Caki2 (cell line): ENCODE results near the gene CDC42EP5. TPM values are rescaled to one million over a fixed set of nuclear protein-coding genes. Genes with fewer than 3 reads are reported as not detected.
"Not testable (repeated sequence)": the region's sequence is repeated elsewhere in the genome, so short reads cannot be mapped to it uniquely, and the experiment has no call there.

Experiments used
- DNase-seq: peaks from one replicate; pipeline ENCODE4 v3.0.0-alpha.2; 2015; ENCODE audit warnings: low read depth
- in situ Hi-C: cut with HindIII; loops from 2 replicates; pipeline ENCODE4 v1.10.0; 2016; ENCODE audit warnings: low sequenced_read_pairs, low pct_unique_long_range_greater_than_20kb, mixed read lengths
- total RNA-seq: library from RNA; depleted of rRNA; stranded (reverse); fragments of >200 nt; shearing (Covaris generic); gene quantifications from 2 replicates; pipeline ENCODE4 v1.2.3, GENCODE V29; 2014; ENCODE audit warnings: low replicate concordance; rRNA removed

Gene CDC42EP5
- 0.93 TPM in 1 of 2 replicates, not detected in the other for total RNA-seq

DNA sequence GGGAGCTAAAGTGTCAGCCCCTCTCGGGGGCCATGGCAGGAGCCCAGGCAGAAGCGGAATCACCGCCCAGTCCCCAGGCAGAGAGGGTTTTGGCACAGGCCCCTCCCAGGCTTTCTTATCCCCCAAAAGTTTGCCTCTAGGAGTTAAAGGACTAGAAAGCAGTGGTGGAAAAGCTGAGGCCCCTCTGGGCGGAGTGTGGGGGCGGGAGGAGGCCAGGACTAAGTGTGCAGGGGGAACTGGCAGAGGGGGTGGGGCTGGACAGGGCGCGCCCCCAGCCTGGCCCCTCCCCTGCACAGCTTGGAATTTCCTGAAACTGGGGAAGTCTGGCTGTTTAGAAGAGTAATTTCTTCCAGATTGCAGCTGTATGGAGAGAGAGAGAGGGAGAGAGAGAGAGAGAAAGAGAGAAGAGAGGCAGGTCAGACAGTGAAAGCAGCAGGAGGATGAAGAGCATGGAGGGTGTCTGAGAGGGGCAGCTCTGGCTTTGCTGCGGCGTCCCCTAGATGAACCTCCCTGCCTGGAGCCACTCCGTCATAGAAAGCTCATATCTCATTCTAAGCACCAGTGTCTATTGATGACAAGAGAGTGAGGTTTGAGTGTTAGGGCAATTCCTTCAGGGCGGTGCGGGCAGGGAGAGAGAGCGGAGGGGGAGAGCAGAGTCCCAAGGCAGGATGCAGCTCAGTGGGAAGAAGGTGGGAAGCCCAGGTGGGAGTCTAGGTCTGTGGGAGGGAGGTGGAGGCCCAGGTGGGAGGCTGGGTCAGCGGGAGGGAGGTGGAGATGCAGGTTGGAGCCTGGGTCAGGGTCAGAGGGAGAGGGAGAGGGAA, at the start of gene CDC42EP5:
TSS of gene CDC42EP5 (minus strand) at position 226 of the 821 bp plus-strand sequence. CDS start 7,749 bp downstream, outside the sequence.
- DNase-seq, result no peak
- in situ Hi-C loops, result no loop called here

GRCh38 chr19:54521860-54522513, 48.9 kb upstream of the CDC42EP5 start:
- no peak for DNase-seq
- in situ Hi-C loops, result no loop called here

DNA sequence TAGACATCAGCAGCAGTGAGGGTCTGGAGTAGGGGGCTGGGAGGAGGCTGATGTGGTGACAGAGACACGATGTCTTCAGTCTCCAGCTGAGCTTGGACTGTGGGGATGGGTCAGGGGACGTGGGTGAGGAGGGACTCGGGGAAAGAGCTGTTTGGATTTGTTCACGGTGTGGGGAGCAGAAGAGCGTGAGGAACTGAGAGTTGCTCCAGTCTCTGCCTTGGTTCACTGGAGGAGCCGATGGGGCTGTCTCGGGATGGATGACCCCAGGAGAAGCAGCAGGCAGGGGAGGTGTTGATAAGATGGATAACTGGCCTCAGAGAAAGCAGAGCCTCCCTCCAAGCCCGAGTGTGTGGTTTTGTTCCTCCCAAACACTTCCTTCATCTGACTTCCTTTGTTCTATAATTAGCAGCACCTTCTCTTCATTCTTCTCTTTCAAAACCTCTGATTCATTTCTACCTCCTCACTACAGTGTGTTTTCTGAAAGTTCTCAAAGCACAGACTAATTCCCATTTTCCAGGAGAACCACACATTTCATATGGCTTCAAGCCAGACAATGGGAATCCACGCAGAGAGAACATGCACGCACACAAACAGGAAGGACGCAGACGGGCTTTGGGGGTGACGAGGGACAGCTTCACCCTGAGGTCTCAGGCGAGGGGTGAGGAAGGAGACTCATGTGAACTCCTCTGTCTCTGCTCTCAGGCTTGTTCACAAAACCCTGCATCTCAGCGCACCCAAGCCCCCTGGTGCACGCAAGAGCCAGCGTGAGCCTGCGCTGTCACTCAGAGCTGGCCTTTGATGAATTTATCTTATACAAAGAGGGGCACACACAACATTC, 48.1 kb upstream of the CDC42EP5 start:
- DNase-seq, result no peak
- in situ Hi-C loops, result no loop called here

DNA sequence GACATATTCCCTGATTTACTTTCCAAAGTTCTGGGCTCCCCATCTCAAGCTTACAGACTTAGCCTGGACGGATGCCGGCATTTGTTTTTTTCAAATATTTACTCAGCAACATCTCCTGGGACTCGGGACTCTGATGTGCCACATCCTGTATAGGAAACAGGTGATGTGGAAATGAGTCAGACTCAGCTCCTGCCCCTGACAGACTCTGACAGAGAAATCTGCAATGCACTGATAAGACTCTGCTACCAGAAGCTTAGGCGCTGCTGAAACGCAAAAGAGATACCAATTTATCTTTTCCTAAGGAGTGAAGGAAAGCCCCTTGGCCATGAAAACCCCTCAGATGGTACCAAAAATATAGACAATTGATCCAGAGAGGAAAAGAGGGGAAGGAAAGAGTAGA, 45.7 kb upstream of the CDC42EP5 start:
- DNase-seq, result no peak
- in situ Hi-C loops, result no loop called here

GRCh38 chr19:54517483-54517882, 44.4 kb upstream of the CDC42EP5 start:
- in situ Hi-C loops, result no loop called here
- DNase-seq, result peak; percentile 73

GRCh38 chr19:54515156-54515555, 42.1 kb upstream of the CDC42EP5 start:
- DNase-seq, result no peak
- in situ Hi-C loops, result no loop called here

DNA sequence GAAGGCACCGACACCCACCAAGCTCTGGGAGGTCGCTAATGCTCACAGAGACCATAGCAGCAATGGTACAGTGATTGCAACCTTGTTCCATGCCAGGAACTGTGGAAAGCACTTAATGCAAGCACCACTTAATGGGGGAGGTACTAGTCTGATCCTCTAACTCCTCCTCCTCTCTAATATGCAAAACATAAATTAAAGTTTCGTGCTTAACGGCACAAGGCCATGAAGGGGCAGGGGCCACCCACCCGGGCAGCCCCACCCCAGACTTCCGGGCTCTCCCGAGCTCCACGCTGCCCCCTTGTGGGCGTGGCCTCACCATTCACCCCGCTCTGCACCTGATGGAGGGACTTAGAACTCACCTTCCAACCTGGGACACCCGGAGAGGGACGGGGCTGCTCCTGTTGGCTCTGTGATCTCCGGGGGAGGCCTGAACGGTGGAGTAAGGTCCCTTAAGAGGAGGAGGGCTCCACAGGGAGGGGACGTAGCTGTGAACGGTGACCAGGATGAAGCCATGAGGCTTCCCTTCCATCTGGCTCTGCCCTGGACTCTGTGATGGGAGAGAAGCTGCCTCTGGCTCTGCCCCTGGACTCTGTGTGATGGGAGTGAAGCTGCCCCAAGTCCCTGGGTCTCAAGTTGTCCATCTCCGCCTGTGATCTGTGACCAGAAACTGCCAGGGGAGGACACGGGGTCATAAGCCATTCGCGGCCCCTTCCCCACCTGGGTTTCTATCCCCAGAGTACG, 36.3 kb upstream of the CDC42EP5 start:
- in situ Hi-C loops, DNase-seq: not testable (repeated sequence)

DNA sequence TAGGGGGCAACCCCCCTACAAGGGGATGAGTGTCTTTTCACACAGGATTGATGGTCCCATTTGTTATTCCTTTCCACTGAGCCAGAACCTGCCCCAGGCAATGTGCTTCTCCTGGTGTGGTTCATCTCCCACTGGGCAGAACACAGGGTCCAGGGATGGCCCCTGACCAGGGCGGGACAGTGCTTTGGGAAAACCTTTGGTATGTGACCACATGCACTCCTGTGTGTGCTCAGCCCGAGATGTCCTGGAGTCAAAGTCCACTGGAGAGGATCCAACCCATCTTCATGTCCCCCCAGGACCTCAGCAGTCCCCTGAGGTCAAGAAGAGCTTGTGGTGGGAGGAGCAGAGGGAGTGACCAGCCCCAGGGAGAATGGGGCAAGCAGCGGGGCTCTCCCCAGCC, 35.4 kb upstream of the CDC42EP5 start:
- DNase-seq, in situ Hi-C loops: not testable (repeated sequence)

- no peak for DNase-seq
- in situ Hi-C loops, result no loop called here
These were observed 34.7 kb upstream of the CDC42EP5 start for GRCh38 chr19:54507824-54508223.

GRCh38 chr19:54507038-54507717, 34.1 kb upstream of the CDC42EP5 start:
- in situ Hi-C loops, DNase-seq: not testable (repeated sequence)

DNA sequence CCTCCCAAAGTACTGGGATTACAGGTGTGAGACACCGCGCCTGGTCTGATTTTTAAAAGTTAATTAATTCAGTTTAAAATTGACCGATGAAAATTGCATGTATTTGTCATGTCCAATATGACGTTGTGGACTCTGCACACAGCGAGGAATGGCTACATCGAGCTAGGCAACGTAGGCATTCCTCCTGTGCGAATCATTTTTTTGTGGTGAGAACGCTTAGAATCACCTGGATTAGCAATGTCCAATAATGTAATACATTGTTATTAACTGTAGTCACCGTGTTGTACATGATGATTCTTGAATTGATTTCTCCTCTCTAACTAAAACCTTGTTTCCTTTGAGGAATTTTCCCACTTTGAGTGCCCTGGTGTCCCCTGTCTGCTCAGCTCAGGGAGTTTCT, 33.0 kb upstream of the CDC42EP5 start:
- DNase-seq, result no peak
- in situ Hi-C loops, result no loop called here

DNA sequence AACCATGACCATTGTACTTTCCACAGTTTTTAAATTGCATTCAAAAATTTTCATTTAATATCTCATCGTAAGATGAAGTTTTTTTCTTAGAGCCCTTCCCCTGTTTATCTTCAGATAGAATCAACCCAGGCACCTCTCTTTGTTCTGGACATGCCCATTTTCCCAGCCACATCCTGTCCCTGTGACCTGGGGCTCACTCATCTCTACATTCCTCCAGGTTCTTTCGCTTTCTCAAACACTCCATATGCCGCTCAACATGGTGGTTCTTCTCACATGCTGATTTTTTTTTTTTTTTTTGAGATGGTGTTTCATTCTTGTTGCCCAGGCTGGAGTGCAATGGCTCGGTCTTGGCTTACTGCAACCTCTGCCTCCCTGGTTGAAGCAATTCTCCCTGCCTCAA, 32.4 kb upstream of the CDC42EP5 start:
- in situ Hi-C loops, DNase-seq: not testable (repeated sequence)

DNA sequence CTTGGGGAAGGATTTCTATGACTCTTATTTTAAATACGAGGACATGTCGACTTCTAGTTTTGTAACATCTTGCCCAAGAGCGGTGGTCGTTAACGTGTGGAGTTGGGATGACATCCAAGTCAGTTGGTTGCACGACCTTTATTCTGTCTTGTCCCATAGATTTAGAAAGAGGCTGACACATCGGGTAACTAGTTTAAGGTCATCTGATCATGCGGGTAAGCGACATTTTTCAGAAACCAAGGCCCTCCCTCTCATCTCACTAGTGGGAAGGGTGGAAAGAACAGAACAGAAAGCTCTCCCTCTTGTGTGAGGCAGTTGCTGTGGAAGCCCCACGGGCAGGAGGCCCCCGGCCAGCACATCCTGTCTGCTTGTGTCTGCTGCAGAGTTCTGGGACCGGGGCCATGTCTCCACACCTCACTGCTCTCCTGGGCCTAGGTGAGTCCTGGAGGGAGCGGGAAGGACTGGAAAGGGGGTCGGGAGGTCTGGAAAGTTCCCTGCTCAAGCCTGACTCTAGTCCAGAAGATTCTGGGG, 29.5 kb upstream of the CDC42EP5 start, which contains the start of gene LAIR2:
TSS of gene LAIR2 (plus strand) at position 314 of the 531 bp plus-strand sequence. CDS start at position 402, 88 bp downstream.
- no peak for DNase-seq
- in situ Hi-C loops, result no loop called here

DNA sequence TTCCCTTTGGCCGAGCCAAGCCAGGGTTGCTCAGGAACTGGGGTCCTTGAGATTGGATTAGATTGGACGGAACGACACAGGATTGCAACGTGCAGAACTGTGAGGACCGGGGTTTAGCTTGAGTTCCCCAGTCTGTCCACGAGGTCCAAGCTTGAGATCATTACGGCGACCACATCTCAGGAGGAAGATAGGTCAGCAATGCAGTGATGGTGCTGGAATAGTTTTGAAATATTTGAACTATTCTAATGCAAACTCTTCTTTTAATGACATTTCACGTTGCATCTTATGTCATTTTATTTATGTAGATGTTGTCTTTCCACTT, 25.3 kb upstream of the CDC42EP5 start:
- in situ Hi-C loops, result not testable (repeated sequence)

GRCh38 chr19:54497747-54498450, 24.8 kb upstream of the CDC42EP5 start:
- DNase-seq, in situ Hi-C loops: not testable (repeated sequence)

More for the DNA sequence above, 25.3 kb upstream of the CDC42EP5 start:
- DNase-seq, result not testable (repeated sequence)

GRCh38 chr19:54495284-54495683, 22.2 kb upstream of the CDC42EP5 start:
- in situ Hi-C loops, DNase-seq: not testable (repeated sequence)
